SJSA1 (cell line): ENCODE measurements around the gene EPAS1. TPM values are rescaled to one million over a fixed set of nuclear protein-coding genes. Genes with fewer than 3 reads are reported as not detected.

Source experiments
- DNase-seq, 2 experiments: peaks; one replicate each; pipeline ENCODE4 v3.0.0-alpha.2; 2015 to 2020; ENCODE audit warnings: low spot score in 2 of 2, low read depth in 1 of 2
- H3K27ac ChIP-seq: fragments of 250-450 bp; sonication (Bioruptor Pico); 2 replicates; pipeline ENCODE4 v1.5.1; 2020; ENCODE audit warnings: mild to moderate bottlenecking, moderate library complexity
- H3K27me3 ChIP-seq: fragments of 250-450 bp; sonication (Bioruptor Pico); replicated peaks from 2 replicates; pipeline ENCODE4 v1.5.1; 2020; ENCODE audit warnings: mild to moderate bottlenecking, moderate library complexity
- H3K36me3 ChIP-seq: fragments of 250-450 bp; sonication (Bioruptor Pico); 2 replicates; pipeline ENCODE4 v1.5.1; 2020; ENCODE audit warnings: mild to moderate bottlenecking
- H3K4me1 ChIP-seq: fragments of 250-450 bp; sonication (Bioruptor Pico); replicated peaks from 2 replicates; pipeline ENCODE4 v1.6.1; 2021; ENCODE audit warnings: mild to moderate bottlenecking
- H3K4me3 ChIP-seq: fragments of 250-450 bp; sonication (Bioruptor Pico); 2 replicates; pipeline ENCODE4 v1.5.1; 2020; ENCODE audit warnings: mild to moderate bottlenecking
- H3K9me3 ChIP-seq: fragments of 250-450 bp; sonication (Bioruptor Pico); replicated peaks from 2 replicates; pipeline ENCODE4 v1.5.1; 2020; ENCODE audit warnings: mild to moderate bottlenecking
- total RNA-seq: library from RNA; depleted of rRNA; stranded (reverse); fragments of >200 nt; shearing (Covaris generic); gene quantifications from 2 replicates; pipeline ENCODE4 v1.2.3, GENCODE V29; 2014

EPAS1 gene
- total RNA-seq, 1 experiment from 2014 or later, result 12.9 TPM

GRCh38 chr2:46366668-46367052, 69.5 kb downstream of the EPAS1 start:
- no peaks in the 10 kb centered on the region for H3K27me3 ChIP-seq
- H3K36me3 ChIP-seq, result peaks cover 5% of the 10 kb centered on the region; the same call in 1 of the 2 replicates
- no peak for DNase-seq
- peaks cover 11% of the 10 kb centered on the region; the same call in 1 of the 2 replicates for H3K4me1 ChIP-seq
- no peaks in the 10 kb centered on the region for H3K9me3 ChIP-seq
- no peak overlapping the region for H3K4me3 ChIP-seq
- H3K27ac ChIP-seq, result no peak overlapping the region

- Histone ChIP-seq H3K36me3 (peaks cover 8% of the 10 kb centered on the region; the same call in 1 of the 2 replicates), H3K4me1 (peaks cover 11% of the 10 kb centered on the region; the same call in 1 of the 2 replicates), H3K27ac (no peak overlapping the region), H3K4me3 (no peak overlapping the region), H3K27me3 (no peaks in the 10 kb centered on the region), H3K9me3 (no peaks in the 10 kb centered on the region)
- DNase-seq, result no peak
These were observed 70.1 kb downstream of the EPAS1 start for GRCh38 chr2:46367286-46367685.

- H3K4me3 ChIP-seq, result no peak overlapping the region
- no peak for DNase-seq
- no peak overlapping the region for H3K27ac ChIP-seq
- H3K36me3 ChIP-seq, result peaks cover 11% of the 10 kb centered on the region; the same call in 1 of the 2 replicates
- no peaks in the 10 kb centered on the region for H3K27me3 ChIP-seq
- H3K9me3 ChIP-seq, result no peaks in the 10 kb centered on the region
- H3K4me1 ChIP-seq, result peaks cover 10% of the 10 kb centered on the region; the same call in 1 of the 2 replicates
These were observed 71.2 kb downstream of the EPAS1 start for GRCh38 chr2:46368401-46368800.

GRCh38 chr2:46369783-46370182, 72.6 kb downstream of the EPAS1 start:
- peaks cover 4% of the 10 kb centered on the region; the same call in 1 of the 2 replicates for H3K4me1 ChIP-seq
- no peak overlapping the region for H3K4me3 ChIP-seq
- peaks cover 20% of the 10 kb centered on the region; the same call in 1 of the 2 replicates for H3K36me3 ChIP-seq
- H3K9me3 ChIP-seq, result no peaks in the 10 kb centered on the region
- H3K27ac ChIP-seq, result no peak overlapping the region
- no peaks in the 10 kb centered on the region for H3K27me3 ChIP-seq
- no peak for DNase-seq

DNA sequence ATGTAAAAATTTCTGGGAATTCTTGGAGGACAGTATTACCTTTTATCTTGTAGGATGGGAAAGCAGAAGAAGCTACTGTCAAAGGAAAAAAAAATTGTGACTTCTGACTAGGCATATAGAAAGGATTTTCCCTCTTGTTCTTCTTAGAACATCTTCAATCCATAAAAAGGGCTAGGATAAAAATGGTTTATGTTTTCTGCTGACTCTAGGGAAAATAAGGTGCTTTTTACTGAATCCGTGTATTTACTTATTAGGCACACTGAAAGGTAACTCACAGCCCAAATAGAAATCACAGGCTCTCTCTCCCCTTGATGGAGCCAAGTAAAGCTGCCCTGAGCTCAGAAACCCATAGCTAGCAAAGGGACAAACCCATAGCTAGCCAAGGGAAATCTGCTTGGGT, 74.6 kb downstream of the EPAS1 start:
- Histone ChIP-seq H3K9me3 (no peaks in the 10 kb centered on the region), H3K27ac (no peak overlapping the region), H3K27me3 (no peaks in the 10 kb centered on the region), H3K4me1 (no peaks in the 10 kb centered on the region), H3K4me3 (no peak overlapping the region), H3K36me3 (peaks cover 20% of the 10 kb centered on the region; the same call in 1 of the 2 replicates)
- no peak for DNase-seq

GRCh38 chr2:46372475-46372874, 75.3 kb downstream of the EPAS1 start:
- Histone ChIP-seq H3K36me3 (peaks cover 20% of the 10 kb centered on the region; the same call in 1 of the 2 replicates), H3K4me1 (no peaks in the 10 kb centered on the region), H3K4me3 (no peak overlapping the region), H3K27me3 (no peaks in the 10 kb centered on the region), H3K27ac (no peak overlapping the region), H3K9me3 (no peaks in the 10 kb centered on the region)
- no peak for DNase-seq

GRCh38 chr2:46373238-46373637, 76.0 kb downstream of the EPAS1 start:
- H3K27me3 ChIP-seq, result no peaks in the 10 kb centered on the region
- H3K27ac ChIP-seq, result no peak overlapping the region
- DNase-seq, result no peak
- peaks cover 24% of the 10 kb centered on the region; the same call in 1 of the 2 replicates for H3K36me3 ChIP-seq
- no peaks in the 10 kb centered on the region for H3K9me3 ChIP-seq
- H3K4me1 ChIP-seq, result no peaks in the 10 kb centered on the region
- H3K4me3 ChIP-seq, result no peak overlapping the region

DNA sequence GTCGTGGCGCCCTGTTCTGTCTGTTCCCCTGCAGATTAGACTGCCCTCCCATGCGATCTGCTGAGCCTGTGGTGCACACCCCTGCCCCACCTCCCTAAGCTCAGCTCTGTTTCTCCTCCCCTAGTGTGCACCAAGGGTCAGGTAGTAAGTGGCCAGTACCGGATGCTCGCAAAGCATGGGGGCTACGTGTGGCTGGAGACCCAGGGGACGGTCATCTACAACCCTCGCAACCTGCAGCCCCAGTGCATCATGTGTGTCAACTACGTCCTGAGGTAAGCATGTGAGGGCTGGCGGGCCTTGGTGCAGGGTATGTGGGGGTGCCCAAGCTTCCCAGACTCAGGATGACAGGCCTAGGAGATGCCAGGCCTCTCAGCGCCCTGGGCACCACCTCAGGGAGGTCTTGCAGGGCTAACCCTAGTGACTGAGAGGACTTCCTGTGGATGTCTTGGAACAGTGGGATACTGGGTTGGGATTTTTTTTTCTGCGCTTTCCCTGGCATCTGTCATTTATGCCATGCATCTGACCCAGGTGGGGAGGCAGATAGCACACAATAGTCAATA, 78.4 kb downstream of the EPAS1 start:
- Histone ChIP-seq H3K4me1 (no peaks in the 10 kb centered on the region), H3K4me3 (no peak overlapping the region), H3K27ac (no peak overlapping the region), H3K9me3 (no peaks in the 10 kb centered on the region), H3K27me3 (no peaks in the 10 kb centered on the region), H3K36me3 (peaks cover 30% of the 10 kb centered on the region)
- DNase-seq, result no peak

- DNase-seq, result no peak
- H3K4me1 ChIP-seq, result no peaks in the 10 kb centered on the region
- H3K27me3 ChIP-seq, result no peaks in the 10 kb centered on the region
- no peak overlapping the region for H3K27ac ChIP-seq
- peaks cover 30% of the 10 kb centered on the region for H3K36me3 ChIP-seq
- no peaks in the 10 kb centered on the region for H3K9me3 ChIP-seq
- no peak overlapping the region for H3K4me3 ChIP-seq
These were observed 79.4 kb downstream of the EPAS1 start for GRCh38 chr2:46376586-46376985.

DNA sequence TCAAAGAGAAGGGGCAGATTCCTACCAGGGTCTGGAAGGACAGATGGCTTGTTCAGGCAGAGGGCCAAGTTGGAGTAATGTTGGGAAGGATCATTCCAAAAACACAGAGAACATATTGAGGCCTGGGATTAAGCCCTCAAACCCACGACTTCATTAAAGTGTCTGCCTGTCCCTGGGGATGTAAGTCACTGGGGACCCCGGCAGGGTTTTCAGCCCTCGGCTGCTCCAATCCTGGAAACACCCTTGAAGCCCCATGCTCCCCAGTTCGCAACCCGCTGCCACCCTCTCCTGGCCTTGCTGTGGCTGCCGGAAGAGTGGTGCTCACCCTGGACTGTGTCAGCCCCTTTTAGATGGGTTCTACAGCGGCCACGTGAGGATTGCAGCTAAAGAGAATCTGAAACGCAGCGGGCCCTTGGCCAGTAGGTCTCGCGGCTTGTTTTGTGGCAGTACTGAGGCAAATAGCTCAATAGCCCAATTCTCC, 79.9 kb downstream of the EPAS1 start:
- H3K36me3 ChIP-seq, result peaks cover 27% of the 10 kb centered on the region
- H3K9me3 ChIP-seq, result no peaks in the 10 kb centered on the region
- no peak for DNase-seq
- H3K4me3 ChIP-seq, result no peak overlapping the region
- H3K4me1 ChIP-seq, result no peaks in the 10 kb centered on the region
- no peaks in the 10 kb centered on the region for H3K27me3 ChIP-seq
- no peak overlapping the region for H3K27ac ChIP-seq

DNA sequence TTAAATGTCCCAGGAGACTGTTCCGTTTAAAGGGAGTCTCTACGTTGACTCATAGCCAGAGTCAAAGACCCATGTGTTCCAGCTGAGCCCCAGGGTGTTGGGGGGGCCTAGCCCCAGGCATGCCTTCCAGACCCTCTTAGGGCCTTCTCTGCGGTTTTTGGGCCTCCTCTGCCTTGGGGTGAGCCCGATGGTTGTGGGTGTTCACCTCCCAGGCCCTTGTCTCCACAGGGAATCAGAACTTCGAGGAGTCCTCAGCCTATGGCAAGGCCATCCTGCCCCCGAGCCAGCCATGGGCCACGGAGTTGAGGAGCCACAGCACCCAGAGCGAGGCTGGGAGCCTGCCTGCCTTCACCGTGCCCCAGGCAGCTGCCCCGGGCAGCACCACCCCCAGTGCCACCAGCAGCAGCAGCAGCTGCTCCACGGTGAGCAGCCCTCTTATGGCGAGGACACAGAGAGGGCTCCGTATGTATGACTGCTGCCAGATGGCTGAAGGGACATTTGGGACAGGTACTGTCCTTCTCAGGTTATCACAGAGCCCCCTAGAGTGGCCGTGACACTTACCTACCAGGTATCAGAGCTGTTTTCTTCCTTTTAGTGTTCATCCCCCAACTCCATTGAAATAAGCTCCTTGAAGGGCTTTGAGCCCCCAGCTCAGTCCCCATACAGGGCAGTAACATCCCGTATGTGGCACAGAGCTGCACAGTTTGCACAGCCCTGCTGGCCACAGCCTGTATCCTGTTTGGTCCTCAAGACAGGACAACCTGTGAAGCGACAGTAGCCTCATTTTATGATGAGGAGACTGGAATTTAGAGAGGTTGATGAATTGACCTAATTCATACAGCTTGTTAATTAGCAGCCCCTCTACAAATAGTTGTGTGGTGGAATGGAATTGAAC, 80.7 kb downstream of the EPAS1 start:
- Histone ChIP-seq H3K36me3 (peaks cover 27% of the 10 kb centered on the region), H3K27ac (no peak overlapping the region), H3K4me3 (no peak overlapping the region), H3K9me3 (no peaks in the 10 kb centered on the region), H3K4me1 (no peaks in the 10 kb centered on the region), H3K27me3 (no peaks in the 10 kb centered on the region)
- peak in 1 of 2 experiments; percentile 16 for DNase-seq

DNA sequence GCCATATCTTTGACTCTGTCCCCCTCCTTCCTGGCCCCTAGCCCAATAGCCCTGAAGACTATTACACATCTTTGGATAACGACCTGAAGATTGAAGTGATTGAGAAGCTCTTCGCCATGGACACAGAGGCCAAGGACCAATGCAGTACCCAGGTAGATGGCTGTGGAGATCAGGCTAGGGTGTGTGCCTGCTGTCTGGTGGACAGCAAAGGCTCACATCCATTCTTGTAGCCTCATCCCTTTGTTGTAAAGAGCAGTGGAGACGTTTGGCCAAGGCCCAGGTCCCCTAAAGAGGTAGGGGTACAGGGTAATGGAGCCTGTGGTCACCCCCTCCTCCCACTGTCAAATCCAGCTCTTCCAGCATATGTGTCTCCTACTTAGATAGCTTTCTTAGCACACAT, 81.4 kb downstream of the EPAS1 start:
- Histone ChIP-seq H3K36me3 (peaks cover 22% of the 10 kb centered on the region), H3K9me3 (no peaks in the 10 kb centered on the region), H3K4me1 (no peaks in the 10 kb centered on the region), H3K27ac (no peak overlapping the region), H3K27me3 (no peaks in the 10 kb centered on the region), H3K4me3 (no peak overlapping the region)
- no peak for DNase-seq

DNA sequence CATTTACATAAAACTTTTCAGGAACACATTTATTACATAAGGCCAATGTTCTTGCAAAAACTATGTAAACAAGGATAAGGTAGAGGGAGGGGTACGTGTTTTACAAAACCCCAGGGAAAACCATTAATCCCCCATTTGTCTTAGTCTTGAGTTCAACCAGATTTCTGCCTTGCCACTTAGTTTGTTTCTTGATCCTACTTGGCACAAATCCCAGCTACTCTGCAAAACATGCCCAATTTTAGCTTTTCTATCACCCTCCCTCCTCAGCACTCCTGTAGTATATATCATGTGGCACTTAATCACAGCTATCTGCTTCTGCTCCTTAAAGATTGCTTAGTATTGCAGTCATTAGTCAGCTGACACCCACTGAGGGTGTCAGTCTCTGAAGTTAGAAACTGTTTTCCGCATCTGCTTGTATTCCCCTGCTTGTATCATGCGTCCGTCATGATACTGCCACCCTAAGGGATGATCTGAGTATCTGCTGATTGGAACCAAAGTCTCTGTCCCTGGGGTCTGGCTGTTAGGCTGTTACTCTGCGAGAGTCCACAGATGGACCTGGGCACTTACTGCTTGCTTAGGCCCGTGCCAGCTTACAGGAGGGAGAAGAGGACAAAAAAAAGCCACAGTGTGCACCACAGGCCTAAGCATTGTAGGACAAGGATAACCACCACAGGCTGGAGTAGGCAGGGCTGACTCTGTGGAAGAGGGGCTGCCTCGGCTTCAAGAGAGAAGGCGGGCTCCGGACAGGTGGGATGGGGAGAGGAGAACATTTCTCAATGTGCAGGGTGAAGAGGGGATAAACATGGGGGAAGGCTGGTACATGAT, 82.2 kb downstream of the EPAS1 start:
- H3K36me3 ChIP-seq, result peaks cover 17% of the 10 kb centered on the region
- no peaks in the 10 kb centered on the region for H3K4me1 ChIP-seq
- DNase-seq, result peak in 1 of 2 experiments; percentile 32
- no peak overlapping the region for H3K4me3 ChIP-seq
- H3K27ac ChIP-seq, result no peak overlapping the region
- no peaks in the 10 kb centered on the region for H3K9me3 ChIP-seq
- H3K27me3 ChIP-seq, result no peaks in the 10 kb centered on the region
